ENCODE data around the gene LY9. TPM values are rescaled to one million over a fixed set of nuclear protein-coding genes. Genes with fewer than 3 reads are reported as not detected.

The LY9 gene
- total and polyA plus RNA-seq, 2 experiments from 2014 or later, result not detected

DNA sequence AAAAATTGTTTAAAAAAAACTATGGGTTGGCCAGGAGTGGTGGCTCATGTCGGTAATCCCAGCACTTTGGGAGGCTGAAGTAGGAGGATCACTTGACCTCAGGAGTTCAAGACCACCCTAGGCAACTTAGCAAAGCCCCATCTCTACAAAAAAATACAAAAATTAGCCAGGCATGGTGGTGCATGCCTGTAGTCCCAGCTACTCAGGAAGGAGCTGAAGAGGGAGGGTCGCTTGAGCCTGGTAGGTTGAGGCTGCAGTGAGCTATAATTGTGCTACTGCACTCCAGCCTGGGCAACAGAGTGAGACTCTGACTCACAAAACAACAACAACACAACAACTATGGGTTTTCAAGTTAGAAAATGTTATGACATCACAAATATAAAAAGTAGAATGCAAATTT, 40.5 kb upstream of the LY9 start:
- no peak overlapping the region for H3K4me2 ChIP-seq (ENCODE audit: unreplicated experiment)
- H3K4me3 ChIP-seq, result no peak overlapping the region
- H3K9me2 ChIP-seq (ENCODE audit: insufficient read depth), result no peaks in the 10 kb centered on the region
- no peak for TF ChIP-seq EZH2 (IDR thresholded peaks at IDR 0.05; ENCODE audit: insufficient read depth, poor library complexity, severe bottlenecking)
- no peaks in the 10 kb centered on the region for H4K20me1 ChIP-seq (ENCODE audit: insufficient read depth)
- no peak overlapping the region for H3K27ac ChIP-seq
- no peaks in the 10 kb centered on the region for H3K9me3 ChIP-seq (ENCODE audit: low read depth)
- in situ Hi-C loops (cut with MboI), result no loop called here
- H2AFZ ChIP-seq, result no peak overlapping the region
- DNase-seq, result no peak
- no peaks in the 10 kb centered on the region for H3K36me3 ChIP-seq (ENCODE audit: low read depth)
- H3F3A ChIP-seq (ENCODE audit: insufficient read depth), result no peaks in the 10 kb centered on the region
- no peak overlapping the region for H3K9ac ChIP-seq
- no peaks in the 10 kb centered on the region for H3K79me2 ChIP-seq (ENCODE audit: insufficient read depth)
- H3K27me3 ChIP-seq (replicated peaks; ENCODE audit: insufficient read depth), result no peaks in the 10 kb centered on the region
- WGBS, 2 experiments (ENCODE audit: low coverage in 1 of 2, low lambda C conversion rate in 2 of 2, missing lambda C conversion rate in 2 of 2), result 20 to 55% methylated on average over 2 of the region's 2 CpGs
- no peaks in the 10 kb centered on the region for H3K4me1 ChIP-seq (ENCODE audit: insufficient read depth)

DNA sequence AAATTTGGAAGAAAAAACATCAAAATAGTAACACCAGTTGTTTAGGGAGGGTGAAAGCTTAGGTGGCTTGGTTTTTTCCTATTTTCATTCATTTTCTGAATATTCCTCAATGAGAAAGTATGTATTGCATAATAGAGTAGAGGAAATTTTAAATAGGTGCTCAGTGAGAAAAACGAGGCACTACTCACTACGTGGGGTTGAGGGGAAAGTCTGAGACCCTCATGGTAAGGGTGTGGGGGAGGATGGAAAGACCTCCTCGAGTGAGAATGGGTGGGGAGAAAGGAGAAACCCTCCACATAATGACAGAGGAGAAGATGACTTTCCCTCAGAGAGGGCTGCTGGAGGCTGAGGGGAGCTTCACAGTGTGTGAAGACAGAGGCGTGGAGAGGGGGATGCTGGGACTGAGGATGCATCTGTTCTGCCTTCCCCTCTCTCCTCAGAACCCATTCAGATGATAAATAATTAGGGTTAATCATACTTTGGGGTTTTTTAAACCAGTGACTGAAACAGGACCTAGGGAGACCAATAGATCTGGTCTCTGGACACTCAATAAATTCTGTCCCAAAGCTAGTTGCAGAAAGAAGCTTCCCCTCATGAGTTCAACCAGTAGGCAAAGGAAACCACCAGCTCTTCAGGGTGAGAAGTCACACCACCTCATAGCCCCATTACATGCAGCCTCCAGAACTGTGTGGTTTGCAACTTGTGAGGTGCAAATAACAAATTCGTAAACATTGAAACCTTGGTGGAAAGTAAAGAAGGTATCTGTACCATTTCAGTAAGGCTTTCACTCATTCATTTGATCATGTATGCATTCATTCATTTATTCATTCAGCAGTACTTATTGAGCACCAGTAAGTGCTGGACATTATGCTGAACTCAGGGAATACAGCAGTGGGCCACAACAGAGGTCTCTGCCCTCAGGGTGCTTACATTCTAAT, 39.8 kb upstream of the LY9 start:
- Histone ChIP-seq H3K4me3 (no peak overlapping the region), H3K27me3 (replicated peaks; ENCODE audit: insufficient read depth) (no peaks in the 10 kb centered on the region), H3K9me2 (ENCODE audit: insufficient read depth) (no peaks in the 10 kb centered on the region), H2AFZ (no peak overlapping the region), H3K9ac (no peak overlapping the region), H3K4me1 (ENCODE audit: insufficient read depth) (no peaks in the 10 kb centered on the region), H3K79me2 (ENCODE audit: insufficient read depth) (no peaks in the 10 kb centered on the region), H4K20me1 (ENCODE audit: insufficient read depth) (no peaks in the 10 kb centered on the region), H3K4me2 (ENCODE audit: unreplicated experiment) (no peak overlapping the region), H3F3A (ENCODE audit: insufficient read depth) (no peaks in the 10 kb centered on the region), H3K9me3 (ENCODE audit: low read depth) (no peaks in the 10 kb centered on the region), H3K36me3 (ENCODE audit: low read depth) (no peaks in the 10 kb centered on the region), H3K27ac (no peak overlapping the region)
- TF ChIP-seq EZH2phosphoT487 (IDR thresholded peaks at IDR 0.05; ENCODE audit: insufficient read depth, low read depth), result no peak
- TF ChIP-seq EZH2 (IDR thresholded peaks at IDR 0.05; ENCODE audit: insufficient read depth, poor library complexity, severe bottlenecking), result no peak
- in situ Hi-C loops (cut with MboI), result no loop called here
- WGBS, 2 experiments (ENCODE audit: low coverage in 1 of 2, low lambda C conversion rate in 2 of 2, missing lambda C conversion rate in 2 of 2), result 8 to 18% methylated on average over 5 of the region's 5 CpGs
- DNase-seq, result no peak

DNA sequence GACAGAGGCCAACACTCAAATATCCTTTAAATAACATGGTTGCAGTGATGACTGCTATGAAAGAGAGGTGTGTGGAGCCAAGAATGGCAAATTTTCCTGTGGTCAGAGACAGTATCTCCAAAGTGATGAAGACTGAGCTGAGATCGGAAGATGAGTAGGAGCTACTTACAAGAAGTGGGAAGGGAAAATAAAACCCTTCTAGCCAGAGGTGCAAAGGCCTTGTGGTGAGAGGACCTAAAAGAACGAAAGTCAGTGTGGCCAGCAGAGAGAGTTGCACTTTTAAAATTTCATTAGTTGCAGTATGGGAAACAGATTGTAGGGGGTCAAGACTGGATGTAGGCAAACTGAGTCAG, 39.1 kb upstream of the LY9 start:
- Histone ChIP-seq H3K4me2 (ENCODE audit: unreplicated experiment) (no peak overlapping the region), H3K9me2 (ENCODE audit: insufficient read depth) (no peaks in the 10 kb centered on the region), H3K9me3 (ENCODE audit: low read depth) (no peaks in the 10 kb centered on the region), H3F3A (ENCODE audit: insufficient read depth) (no peaks in the 10 kb centered on the region), H3K27ac (no peak overlapping the region), H2AFZ (no peak overlapping the region), H3K9ac (no peak overlapping the region), H3K4me1 (ENCODE audit: insufficient read depth) (no peaks in the 10 kb centered on the region), H3K79me2 (ENCODE audit: insufficient read depth) (no peaks in the 10 kb centered on the region), H4K20me1 (ENCODE audit: insufficient read depth) (no peaks in the 10 kb centered on the region), H3K4me3 (no peak overlapping the region), H3K27me3 (replicated peaks; ENCODE audit: insufficient read depth) (no peaks in the 10 kb centered on the region), H3K36me3 (ENCODE audit: low read depth) (no peaks in the 10 kb centered on the region)
- 14 to 31% methylated on average over 2 of the region's 2 CpGs for WGBS, 2 experiments (ENCODE audit: low coverage in 1 of 2, low lambda C conversion rate in 2 of 2, missing lambda C conversion rate in 2 of 2)
- in situ Hi-C loops (cut with MboI), result no loop called here
- TF ChIP-seq EZH2 (IDR thresholded peaks at IDR 0.05; ENCODE audit: insufficient read depth, poor library complexity, severe bottlenecking) (no peak), EZH2phosphoT487 (IDR thresholded peaks at IDR 0.05; ENCODE audit: insufficient read depth, low read depth) (no peak)
- no peak for DNase-seq

DNA sequence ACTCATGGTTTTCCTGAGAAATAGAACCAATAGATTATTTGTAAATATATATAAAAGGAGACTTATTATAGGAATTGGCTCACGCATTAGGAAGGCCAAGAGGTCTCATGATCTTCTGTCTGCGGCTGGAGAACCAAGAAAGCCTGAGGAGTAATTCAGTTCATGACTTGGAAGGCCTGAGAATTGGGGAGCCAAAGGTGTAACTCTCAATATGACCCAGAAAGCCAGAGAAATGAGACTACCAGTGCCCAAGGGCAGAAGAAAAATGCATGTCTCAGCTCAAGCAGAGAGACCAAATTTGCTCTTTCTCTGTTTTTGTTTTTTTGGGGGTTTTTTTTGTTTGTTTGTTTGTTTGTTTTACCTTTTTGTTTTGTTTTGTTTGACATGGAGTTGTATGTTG, 37.5 kb upstream of the LY9 start:
- Histone ChIP-seq H2AFZ (no peak overlapping the region), H4K20me1 (ENCODE audit: insufficient read depth) (no peaks in the 10 kb centered on the region), H3K4me3 (no peak overlapping the region), H3K27me3 (replicated peaks; ENCODE audit: insufficient read depth) (no peaks in the 10 kb centered on the region), H3K9me3 (ENCODE audit: low read depth) (no peaks in the 10 kb centered on the region), H3K79me2 (ENCODE audit: insufficient read depth) (no peaks in the 10 kb centered on the region), H3K4me1 (ENCODE audit: insufficient read depth) (no peaks in the 10 kb centered on the region), H3K27ac (no peak overlapping the region), H3K4me2 (ENCODE audit: unreplicated experiment) (no peak overlapping the region), H3K9me2 (ENCODE audit: insufficient read depth) (no peaks in the 10 kb centered on the region), H3F3A (ENCODE audit: insufficient read depth) (no peaks in the 10 kb centered on the region), H3K9ac (no peak overlapping the region), H3K36me3 (ENCODE audit: low read depth) (no peaks in the 10 kb centered on the region)
- no peak for TF ChIP-seq EZH2 (IDR thresholded peaks at IDR 0.05; ENCODE audit: insufficient read depth, poor library complexity, severe bottlenecking)
- no peak for TF ChIP-seq EZH2phosphoT487 (IDR thresholded peaks at IDR 0.05; ENCODE audit: insufficient read depth, low read depth)
- 21 to 31% methylated on average over 2 of the region's 2 CpGs for WGBS, 2 experiments (ENCODE audit: low coverage in 1 of 2, low lambda C conversion rate in 2 of 2, missing lambda C conversion rate in 2 of 2)
- no peak for DNase-seq
- in situ Hi-C loops (cut with MboI), result no loop called here
